EH (cell line): ENCODE data around the gene FIZ1.

Experiments
- DNase-seq: peaks from one replicate; pipeline ENCODE4 v3.0.0-alpha.2; 2015; ENCODE audit warnings: low read depth

The FIZ1 gene

DNA sequence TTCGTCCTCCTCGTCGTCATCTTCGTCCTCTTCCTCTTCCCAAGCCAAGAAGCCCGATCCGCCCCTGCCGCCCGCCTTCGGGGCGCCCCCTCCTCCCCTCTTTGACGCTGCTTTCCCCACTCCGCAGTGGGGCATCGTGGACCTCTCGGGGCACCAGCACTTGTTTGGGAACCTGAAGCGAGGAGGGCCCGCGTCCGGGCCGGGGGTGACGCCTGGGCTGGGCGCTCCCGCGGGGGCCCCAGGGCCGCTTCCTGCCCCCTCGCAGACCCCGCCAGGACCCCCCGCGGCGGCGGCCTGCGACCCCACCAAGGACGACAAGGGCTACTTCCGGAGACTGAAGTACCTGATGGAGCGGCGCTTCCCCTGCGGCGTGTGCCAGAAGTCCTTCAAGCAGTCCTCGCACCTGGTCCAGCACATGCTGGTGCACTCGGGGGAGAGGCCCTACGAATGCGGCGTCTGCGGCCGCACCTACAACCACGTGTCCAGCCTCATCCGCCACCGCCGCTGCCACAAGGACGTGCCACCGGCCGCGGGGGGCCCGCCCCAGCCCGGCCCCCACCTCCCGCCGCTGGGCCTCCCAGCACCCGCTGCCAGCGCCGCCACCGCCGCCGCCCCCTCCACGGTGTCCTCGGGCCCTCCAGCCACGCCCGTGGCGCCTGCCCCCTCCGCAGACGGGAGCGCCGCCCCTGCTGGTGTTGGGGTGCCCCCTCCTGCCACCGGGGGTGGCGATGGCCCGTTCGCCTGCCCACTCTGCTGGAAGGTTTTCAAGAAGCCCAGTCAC lies 14.8 kb upstream of the FIZ1 start:
- DNase-seq, result no peak

DNA sequence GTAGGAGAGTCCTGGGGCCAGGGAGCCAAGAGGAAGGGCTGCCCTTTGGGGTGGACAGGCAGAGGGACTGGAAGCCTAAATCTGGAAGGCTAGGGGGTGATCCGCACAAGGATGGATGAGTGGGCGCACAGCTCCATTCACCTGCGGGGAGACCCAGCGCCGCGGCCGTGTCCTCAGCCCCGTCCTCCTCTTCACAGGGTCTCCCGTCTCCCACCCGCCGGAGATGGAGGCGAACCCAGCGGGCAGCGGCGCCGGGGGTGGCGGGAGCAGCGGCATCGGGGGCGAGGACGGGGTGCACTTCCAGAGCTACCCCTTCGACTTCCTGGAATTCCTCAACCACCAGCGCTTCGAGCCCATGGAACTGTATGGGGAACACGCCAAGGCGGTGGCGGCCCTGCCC lies 14.1 kb upstream of the FIZ1 start:
- no peak for DNase-seq

DNA sequence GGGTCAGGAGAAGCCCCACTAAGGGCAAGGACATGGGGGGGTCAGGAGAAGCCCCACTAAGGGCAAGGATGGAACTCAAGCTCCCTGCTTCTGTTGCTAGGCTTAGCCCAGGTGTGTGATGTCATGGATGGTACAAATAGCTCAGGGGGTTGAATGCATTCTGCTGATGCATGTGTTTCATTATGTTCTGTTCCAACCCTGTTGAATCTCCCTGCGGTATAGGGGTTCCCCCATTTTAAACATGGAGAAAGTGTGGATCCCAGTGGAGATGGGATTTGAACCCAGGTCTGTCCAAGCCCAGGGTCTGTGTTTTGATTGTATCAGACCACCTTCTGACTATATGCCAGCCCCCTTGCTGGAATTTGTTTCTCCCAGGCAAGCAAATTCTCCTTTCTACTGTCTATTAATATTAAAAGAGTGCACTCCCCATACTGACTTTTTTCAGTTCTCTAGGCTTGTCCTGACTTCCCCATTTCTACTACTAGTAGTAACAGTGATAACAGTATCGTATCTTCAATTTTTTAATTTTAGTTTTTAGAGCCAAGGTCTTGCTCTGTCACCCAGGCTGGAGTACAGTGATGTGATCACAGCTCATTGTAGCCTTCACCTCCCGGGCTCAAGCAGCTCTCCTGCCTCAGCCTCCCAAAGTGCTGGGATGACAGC lies 12.8 kb upstream of the FIZ1 start:
- DNase-seq, result no peak

DNA sequence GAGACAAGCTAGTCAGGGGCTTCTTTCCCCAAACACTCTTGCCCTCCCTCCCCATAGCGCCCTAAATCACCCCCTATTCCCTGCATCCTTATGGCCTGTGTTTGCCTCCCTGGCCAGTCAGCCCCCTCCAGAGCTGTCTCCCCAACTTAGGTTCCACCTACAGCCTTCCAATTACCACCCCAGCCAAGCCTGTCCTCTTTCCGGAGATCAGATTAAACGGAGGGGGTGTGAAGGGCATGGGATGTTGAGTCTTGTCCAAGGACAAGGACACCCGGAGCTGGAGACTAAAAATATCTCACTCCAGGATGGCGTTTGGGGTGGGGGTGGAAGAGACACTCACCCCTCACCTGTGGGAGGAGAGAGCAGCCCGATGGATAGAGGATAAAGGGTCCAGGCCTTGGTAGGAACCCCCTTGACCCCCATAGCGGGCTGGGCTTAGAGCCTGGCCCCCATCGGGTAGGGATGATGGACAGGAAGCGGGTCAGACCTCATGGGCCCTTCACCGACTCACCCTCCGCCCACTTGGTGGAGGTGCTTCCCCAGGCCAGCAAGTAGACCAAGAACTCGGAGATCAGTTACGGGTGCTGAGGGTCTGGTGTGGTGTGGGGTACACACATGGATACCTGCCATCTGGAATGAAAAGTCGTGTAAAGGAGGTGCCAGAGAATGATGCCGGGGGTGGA lies 12.1 kb upstream of the FIZ1 start:
- DNase-seq, result no peak

DNA sequence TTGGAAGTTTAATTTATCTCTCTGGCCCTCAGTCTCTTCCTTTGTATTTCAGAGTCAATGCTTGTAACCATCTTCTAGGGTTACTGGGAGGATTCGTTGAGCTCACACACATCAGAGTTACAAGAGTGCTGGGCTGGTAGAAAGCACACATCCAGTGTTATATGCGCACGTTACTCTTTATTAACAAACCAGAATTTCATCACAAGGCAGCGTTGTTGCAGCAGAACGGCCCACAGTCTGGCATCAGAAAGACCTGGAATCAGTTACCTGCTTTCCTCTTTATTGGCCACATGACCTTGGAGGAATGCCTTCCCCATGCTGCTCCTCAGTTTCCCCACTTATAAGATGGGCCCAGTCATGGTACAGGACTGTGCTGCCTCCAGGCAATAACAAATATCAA lies 10.0 kb upstream of the FIZ1 start:
- no peak for DNase-seq

DNA sequence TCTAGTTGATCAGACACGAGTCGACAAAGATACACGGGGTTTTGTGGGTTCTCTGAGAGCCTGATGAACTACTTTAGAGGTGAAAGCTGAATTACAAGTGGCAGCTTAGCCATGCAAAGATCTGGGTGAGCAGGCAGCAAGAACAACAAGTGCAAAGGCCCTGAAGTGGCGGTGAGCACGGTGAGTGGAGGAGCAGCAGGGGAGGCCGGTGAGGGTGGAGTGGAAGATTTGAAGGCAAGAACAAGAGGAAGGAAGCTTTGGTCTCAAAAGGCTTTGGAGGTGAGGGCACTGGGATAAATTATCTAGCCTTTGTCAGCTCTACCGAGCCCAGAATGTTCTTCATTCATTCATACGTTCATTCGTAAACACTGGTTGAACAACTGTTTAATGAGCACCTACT lies 7.5 kb upstream of the FIZ1 start:
- no peak for DNase-seq

DNA sequence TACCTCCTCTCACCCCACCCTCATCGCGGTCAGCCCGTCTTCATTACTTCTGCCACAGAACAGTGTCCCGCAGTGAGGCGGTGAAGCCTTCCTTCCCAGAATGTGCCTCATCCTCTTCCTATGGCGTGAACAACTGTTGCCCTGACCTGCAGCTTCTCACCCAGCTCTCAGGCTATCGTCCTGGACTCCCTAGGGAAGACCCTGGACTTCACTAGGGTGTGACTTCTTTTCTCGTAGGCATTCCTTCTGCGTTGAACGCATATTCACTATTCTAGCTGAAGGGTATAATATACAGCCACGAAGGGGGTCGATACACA lies 7.1 kb upstream of the FIZ1 start:
- DNase-seq, result no peak

DNA sequence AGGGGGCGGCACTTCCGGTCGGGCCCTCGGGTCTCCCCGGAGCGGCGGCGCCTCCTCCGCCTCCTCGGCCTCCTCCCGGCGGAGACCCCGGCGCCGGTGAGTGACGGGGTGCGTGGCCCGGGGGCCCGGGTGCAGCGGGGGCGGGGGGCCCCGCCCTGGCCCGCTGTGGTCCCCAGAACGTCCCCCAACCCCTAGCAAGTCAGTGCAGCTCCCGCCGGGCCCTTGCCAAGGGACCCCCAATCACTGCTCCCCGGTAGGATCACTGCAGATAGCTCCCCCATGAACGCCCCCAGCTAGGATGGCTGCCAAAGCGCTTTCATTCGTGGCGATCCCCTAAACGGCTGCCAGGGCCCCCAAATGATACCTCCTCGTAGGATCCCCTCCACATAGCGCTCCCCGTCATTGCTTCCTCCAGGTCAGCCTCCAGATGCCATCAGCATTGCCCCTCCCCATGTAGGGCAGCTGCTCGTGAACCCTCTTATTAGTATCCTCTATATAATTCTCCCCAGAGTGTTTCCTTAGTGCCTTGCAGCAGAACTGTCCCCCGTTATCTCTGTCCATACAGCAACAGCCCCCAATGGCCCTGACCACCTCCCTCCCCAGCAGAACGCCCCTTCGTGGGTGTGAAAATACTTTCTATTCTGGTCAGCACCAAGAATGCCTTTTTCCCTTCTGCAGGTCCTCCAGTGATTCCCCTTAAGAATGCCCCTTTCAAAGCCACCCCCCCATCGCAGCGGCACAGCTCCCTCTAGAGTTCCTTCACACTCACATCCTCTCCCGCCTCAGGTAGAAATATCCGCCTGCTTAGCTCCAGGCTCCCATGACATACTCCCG lies 6.5 kb upstream of the FIZ1 start, which contains the start of gene ZNF865:
ZNF865 (plus strand) TSS at position 11 of the 834 bp plus-strand sequence. CDS start 7,972 bp downstream, outside the sequence.
- DNase-seq, result peak; percentile 88

DNA sequence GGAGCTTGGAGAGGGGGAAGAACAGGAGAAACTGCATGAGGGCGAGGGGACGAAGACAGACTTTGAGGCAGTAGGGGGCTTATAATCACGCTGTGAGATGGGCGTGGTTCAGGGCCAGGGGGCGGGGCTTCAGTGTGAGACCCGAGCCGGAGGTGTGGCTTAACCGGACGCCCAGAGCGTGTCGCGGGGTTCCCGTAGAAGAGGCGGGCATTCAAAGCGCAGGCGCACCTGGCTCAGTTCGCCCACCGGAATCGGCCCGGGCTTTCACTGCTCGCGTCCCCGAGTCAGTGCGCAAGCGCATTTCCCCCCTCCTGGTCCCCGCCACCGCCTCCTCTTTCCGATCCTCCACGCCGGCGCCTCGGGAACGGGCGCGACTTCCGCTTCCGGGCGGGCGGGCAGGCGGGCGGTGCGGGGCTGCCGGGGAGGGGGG lies 5.9 kb upstream of the FIZ1 start:
- peak; percentile 98 for DNase-seq

DNA sequence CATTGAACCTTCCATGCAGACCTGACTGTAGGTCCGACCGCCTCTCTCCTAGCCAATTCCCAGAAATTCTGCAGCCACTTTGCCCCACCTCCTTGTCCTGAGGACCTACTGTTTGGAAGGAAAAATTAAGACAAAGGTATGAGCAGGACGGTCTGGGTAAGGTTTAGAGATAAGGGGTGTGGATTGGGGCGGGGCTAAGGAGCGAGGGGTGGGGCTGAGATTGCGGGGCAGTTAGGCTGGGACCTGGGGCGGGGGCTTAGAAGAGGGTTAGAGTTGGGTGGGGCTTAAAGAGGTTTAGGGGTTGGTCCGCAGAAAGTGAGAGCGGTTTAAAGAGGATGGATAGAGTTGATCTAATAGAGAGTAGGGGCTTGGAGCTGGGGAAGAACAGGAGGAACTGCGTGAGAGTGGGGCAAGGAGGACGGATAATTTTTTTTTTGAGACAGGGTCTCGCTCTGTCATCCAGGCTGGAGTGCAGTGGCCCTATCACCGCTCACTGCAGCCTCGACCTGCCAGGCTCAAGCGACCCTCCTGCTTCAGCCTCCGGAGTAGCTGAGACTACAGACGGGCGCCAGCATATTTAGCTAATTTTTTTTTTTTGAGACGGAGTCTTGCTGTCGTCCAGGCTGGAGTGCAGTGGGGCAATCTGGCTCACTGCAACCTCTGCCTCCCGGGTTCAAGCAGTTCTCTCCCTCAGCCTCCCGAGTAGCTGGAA lies 4.4 kb upstream of the FIZ1 start:
- DNase-seq, result no peak

DNA sequence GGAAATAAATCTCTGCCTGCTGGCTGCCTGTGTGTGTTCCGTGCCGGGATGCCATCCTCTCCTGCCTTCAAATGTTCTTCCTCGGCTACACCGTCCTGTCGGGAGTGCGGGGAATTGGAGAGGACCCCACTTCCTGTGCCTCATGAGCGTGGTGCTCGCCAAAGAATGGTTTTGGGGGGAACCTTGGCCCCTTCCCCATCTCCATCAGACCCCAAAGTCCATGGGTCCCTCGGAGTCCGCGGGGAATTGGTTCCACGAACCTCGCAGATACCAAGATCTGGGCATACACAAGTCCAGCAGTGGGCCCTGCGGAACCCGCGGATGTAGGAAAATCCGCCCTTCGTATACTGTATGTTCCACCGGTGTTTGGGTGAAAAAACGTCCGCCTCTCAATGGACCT lies 3.8 kb upstream of the FIZ1 start:
- DNase-seq, result no peak

DNA sequence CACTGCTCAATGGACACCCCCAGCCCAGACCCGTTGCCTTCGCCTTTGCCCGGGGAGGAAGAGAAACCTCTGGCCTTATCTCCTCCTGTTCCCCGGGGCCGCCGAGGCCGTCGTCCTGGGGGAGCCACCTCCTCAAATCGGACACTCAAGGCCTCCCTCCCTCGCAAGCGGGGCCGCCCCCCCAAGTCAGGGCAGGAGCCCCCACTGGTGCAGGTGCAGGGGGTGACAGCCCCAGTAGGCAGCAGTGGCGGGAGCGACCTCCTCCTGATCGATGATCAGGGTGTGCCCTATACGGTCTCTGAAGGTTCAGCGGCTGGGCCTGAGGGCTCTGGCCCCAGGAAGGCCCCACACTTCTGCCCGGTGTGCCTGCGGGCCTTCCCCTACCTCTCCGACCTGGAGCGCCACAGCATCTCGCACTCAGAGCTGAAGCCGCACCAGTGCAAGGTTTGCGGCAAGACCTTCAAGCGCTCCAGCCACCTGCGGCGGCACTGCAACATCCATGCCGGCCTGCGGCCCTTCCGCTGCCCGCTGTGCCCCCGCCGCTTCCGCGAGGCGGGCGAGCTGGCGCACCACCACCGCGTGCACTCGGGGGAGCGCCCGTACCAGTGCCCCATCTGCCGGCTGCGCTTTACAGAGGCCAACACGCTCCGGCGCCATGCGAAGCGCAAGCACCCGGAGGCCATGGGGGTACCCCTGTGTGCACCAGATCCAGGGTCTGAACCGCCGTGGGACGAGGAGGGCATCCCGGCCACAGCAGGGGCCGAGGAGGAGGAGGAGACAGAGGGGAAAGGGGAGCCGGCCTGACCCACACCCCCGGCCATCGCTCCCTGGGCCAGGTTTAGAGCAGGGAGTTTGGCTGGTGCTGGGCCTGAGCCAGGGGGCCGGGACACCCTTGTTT lies 3.0 kb upstream of the FIZ1 start:
- no peak for DNase-seq

DNA sequence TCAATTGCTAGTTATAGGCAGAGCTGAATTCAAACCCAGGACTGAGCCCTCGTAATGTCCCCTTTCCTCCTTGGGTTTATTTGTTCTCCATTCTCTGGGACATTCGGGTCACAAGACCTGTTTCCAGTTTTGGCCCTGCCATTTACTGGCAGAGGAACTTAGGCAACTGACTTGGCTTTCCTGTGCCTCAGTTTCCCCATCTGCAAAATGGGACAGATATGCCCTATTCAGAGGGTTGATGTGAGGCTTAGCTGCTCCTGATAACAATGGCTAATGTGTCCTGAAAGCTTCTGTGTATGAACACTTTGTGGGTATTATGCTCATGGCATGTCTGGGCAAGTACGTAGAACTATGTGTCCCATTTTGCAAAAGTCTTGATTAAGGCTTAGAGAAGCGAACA lies 1.8 kb upstream of the FIZ1 start:
- DNase-seq, result no peak

DNA sequence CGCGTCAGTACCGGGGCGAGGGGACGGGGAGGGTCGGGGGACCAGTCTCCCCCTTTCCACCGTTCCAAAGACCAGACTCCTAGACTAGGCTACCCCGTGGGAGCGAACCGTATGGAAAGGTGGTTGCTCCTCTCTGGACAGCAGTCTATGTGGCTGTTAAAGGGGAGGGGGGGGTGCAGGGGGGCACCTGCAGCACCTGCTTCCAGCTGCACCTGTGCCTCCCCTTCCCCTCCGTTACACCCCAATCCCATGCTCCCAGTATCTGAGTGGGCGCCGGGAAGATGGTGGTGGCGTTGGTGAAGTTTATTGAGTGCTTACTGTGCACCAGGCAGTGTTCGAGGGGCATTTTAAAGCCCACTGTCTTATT lies 1.3 kb upstream of the FIZ1 start:
- no peak for DNase-seq

DNA sequence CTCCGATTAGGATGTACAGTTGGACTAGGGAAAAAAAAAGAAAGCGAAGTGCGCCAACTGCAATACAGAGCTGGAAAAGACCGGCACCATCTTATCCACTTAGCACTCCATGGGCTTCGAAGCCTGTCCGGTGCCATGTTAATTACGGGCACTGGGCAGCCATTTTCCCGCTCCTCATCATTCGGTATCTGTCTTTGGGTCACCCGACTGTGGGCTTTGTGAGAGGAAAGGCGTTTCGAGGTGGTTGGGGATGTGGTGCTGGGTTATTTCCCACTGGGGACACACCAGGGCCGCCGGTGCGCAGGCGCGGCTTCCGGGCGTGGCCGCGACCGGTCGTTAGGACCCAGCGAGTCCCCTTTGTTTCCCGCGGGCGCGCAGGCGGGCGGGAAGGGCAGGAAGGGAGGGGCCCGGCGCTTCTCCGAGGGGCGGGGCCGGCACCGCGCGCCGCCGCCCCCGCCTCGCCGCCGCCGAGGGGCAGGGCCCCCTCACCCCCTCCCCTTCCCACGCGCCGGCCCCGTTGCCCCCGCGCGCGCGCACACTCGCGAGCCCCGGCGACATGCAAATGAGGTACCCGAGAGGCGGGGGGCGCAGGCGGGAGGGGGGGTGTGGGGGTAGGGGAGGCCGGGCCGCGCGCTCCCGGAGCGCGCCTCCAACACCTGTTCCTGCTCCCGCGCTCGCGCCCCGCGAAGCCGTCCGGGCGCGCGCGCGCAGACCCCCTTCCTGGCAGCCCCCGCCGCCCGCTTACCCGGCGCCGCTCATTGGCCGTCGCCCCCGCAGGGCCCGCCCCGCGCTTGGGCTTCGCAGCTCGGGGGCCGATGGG lies 735 bp upstream of the FIZ1 start, which contains the start of gene ZNF524:
ZNF524 (plus strand) TSS at position 447 of the 820 bp plus-strand sequence. CDS start 1,825 bp downstream, outside the sequence.
- DNase-seq, result peak; percentile 91

DNA sequence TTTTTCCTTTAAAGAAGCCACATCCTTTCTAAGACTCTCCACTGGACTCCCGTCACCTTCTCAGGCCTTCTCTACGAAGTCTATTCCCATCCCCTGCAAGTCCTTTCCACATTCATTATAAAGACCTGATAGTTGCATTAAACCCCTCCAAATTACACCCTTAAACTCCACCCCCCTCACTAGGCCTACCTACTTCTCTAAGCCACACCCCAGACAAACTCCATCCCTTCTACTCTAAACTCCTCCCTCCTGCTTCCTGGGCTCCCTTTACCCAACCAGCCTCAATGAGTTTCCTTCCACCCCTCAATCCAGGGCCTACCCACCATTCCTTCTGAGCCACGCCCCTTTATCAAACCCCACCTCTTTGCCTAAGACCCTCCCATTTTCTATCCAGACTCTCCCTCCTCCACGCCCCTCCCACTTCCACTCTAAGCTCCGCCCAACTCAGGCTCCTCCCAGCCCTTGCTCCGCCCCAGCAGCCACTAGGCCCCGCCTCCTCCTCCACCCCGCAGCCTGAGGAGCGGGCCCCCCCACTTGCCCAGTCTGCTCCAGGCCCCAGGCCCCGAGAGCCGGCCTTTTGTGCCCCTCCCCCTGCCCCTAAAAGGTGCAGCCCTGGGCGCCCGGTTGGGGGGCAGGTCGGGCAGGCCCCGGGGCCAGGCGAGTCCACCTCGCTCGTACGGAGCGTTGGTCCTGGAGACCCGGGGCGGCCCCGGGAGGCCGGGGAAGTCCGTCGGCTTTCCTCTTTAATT lies 424 bp downstream of the FIZ1 start:
- peak; percentile 97 for DNase-seq

DNA sequence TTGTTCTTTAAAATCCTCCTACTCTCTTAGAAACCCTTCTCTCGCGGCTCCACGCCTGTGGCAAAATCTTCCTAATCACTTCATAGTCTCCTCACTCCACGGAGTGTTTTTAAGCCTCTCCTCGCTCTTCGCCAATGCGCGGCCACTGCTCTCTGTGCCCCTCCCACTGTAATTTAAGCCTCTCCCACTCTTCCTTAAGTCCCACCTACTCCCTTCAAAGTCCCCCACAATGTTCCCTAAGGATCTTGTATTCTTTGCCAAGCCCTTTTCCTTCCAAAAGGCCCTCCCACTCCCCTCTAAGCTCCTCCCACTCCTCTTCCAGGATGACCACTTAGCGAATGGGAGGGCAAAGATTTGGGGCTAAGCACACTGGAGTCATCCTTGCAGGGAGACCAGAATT lies 1.3 kb downstream of the FIZ1 start:
- no peak for DNase-seq

DNA sequence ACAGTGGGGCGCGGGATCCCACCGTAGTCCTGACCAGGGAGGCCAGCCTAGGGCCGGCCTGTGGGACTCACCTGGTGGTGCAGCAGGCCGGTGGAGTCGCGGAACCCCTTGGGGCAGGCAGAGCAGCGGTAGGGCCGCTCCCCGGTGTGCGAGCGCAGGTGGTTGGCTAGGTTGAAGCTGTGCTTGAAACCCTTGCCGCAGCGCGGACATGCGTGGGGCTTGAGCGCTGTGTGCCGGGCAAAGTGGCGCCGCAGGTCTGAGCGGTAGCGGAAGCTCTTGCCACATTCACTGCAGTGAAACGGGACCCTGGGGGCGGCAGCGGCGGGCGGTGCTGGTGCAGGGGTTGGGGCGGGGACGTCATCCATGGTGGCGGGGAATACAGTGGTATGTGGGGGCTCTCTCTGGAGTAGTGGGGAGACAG lies 1.8 kb downstream of the FIZ1 start:
- DNase-seq, result no peak

DNA sequence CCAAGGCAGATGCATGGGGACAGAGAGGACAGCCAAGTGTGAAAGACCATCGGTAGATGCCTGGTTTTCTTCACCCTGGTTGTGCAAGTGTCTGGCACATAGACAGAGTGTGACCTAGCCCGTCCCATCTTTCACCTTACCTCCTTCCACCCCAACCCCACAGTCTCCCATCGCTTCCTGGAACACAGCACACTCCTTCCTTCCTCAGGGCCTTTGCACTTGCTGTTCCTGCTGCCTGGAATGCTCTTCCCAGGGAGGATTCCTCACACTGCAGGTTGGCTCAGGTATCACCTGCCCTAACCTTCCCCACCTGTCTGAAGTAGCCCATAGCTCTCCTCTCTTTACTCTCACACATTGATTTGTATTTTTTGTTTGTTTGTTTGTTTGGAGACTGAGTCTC lies 3.0 kb downstream of the FIZ1 start:
- DNase-seq, result no peak
